Mucosa of gallbladder (tissue), 1 donor: ENCODE results near the gene MAP3K13. TPM values are rescaled to one million over a fixed set of nuclear protein-coding genes. Genes with fewer than 3 reads are reported as not detected.
"Not testable (repeated sequence)": the region's sequence is repeated elsewhere in the genome, so short reads cannot be mapped to it uniquely, and the experiment has no call there.

Experiments used
- DNase-seq: peaks from one replicate; pipeline ENCODE4 v3.0.0-alpha.2; 2020; ENCODE audit warnings: low spot score
- total RNA-seq: library from RNA; stranded (reverse); gene quantifications from one replicate; pipeline ENCODE4 v1.2.1, GENCODE V29; 2021
- donor health status: DM: no; HTN: no; CAD: no.

The MAP3K13 gene
- total RNA-seq, 1 donor from 2014 or later = 45.2 TPM

GRCh38 chr3:185342459-185343174 lies 20.3 kb upstream of the MAP3K13 start:
- no peak for DNase-seq

- DNase-seq = no peak
Measured at GRCh38 chr3:185347399-185347798, 15.5 kb upstream of the MAP3K13 start.

GRCh38 chr3:185350841-185351240 lies 12.1 kb upstream of the MAP3K13 start:
- no peak for DNase-seq

GRCh38 chr3:185351396-185351795 lies 11.5 kb upstream of the MAP3K13 start:
- DNase-seq = no peak

- DNase-seq = no peak
Measured at GRCh38 chr3:185353225-185353624, 9.7 kb upstream of the MAP3K13 start.

- DNase-seq = peak; percentile 62
Measured at GRCh38 chr3:185353823-185354614, 8.9 kb upstream of the MAP3K13 start.

- no peak for DNase-seq
Measured at GRCh38 chr3:185356499-185356898, 6.4 kb upstream of the MAP3K13 start.

GRCh38 chr3:185361920-185362319 lies 1.0 kb upstream of the MAP3K13 start:
- DNase-seq = no peak

- no peak for DNase-seq
Measured at GRCh38 chr3:185363662-185364203, 797 bp downstream of the MAP3K13 start.

GRCh38 chr3:185365291-185366073 lies 2.5 kb downstream of the MAP3K13 start:
- peak; percentile 52 for DNase-seq

GRCh38 chr3:185366074-185366335 lies 3.1 kb downstream of the MAP3K13 start:
- DNase-seq = no peak

GRCh38 chr3:185366913-185367312 lies 4.0 kb downstream of the MAP3K13 start:
- DNase-seq = no peak

GRCh38 chr3:185370349-185370748 lies 7.4 kb downstream of the MAP3K13 start:
- DNase-seq = not testable (repeated sequence)

GRCh38 chr3:185371306-185372074 lies 8.6 kb downstream of the MAP3K13 start:
- DNase-seq = no peak

- no peak for DNase-seq
Measured at GRCh38 chr3:185381320-185382058, 18.6 kb downstream of the MAP3K13 start.

GRCh38 chr3:185382154-185382553 lies 19.2 kb downstream of the MAP3K13 start:
- no peak for DNase-seq

GRCh38 chr3:185386515-185386914 lies 23.6 kb downstream of the MAP3K13 start:
- not testable (repeated sequence) for DNase-seq

GRCh38 chr3:185387646-185388045 lies 24.7 kb downstream of the MAP3K13 start:
- DNase-seq = no peak

GRCh38 chr3:185393055-185393454 lies 30.1 kb downstream of the MAP3K13 start:
- DNase-seq = no peak

GRCh38 chr3:185397676-185398075 lies 34.7 kb downstream of the MAP3K13 start:
- no peak for DNase-seq
